NOMO-1 treated with DMSO at 0.1 percent for 48 hours (cell line): ENCODE measurements around the gene KCNMA1.
A peak's percentile ranks its signal among the peaks of the same experiment; 100 is the strongest.

ENCODE experiments used
- DNase-seq: peaks from one replicate; lab custom pipeline; 2025; ENCODE audit not compliant: unreplicated experiment; lab: John Stamatoyannopoulos, UW

KCNMA1 gene

DNA sequence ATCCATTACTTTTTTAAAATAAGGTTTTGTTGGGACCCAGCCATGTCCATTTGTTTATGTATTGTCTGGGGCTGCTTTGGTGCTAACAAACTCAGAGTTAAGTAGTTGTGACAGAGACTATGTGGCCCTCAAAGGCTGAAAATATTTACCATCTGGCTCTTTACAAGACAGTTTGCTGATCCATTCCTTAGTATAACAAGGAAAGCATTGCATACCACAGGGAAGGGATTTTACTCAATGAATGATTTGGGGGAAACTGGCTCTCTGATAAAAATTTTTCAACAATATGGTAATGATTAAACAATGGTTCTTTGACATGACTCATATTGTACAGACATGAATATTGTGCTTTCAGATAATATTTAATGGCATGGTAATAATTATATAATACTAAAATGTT lies 738.1 kb downstream of the KCNMA1 start:
- DNase-seq, result no peak

DNA sequence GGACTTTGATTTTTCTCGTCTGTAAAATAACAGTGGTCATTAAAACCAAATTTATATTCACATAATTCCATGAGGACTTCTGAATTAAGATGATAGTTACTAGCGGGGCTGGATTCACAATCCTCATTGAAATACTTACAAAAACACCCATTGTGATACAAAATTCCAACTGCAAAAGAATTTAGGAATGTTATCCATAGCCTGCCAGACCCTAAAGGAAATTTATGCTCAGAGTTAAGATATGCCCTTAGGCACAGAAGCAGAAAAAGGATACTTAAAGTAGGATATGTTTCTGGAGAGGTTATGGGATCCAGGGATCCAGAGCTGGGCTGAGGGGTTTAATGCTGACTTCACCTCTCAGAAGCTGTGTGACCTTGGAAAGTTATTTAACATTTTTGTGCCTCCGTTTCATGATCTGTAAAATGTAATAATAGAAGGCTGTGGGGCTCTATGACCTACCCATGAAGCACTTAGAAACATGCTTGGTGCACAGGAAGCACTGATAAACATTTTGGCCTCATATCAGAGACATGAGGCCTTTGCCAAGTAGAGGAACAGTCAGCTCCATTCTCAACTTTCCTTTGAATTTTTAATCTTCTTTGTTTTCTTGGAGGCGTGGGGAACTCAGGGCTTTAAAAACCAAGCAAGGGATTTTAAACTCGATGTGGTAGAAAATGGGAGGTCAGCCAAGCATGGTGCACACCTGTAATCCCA lies 744.7 kb downstream of the KCNMA1 start:
- no peak for DNase-seq

DNA sequence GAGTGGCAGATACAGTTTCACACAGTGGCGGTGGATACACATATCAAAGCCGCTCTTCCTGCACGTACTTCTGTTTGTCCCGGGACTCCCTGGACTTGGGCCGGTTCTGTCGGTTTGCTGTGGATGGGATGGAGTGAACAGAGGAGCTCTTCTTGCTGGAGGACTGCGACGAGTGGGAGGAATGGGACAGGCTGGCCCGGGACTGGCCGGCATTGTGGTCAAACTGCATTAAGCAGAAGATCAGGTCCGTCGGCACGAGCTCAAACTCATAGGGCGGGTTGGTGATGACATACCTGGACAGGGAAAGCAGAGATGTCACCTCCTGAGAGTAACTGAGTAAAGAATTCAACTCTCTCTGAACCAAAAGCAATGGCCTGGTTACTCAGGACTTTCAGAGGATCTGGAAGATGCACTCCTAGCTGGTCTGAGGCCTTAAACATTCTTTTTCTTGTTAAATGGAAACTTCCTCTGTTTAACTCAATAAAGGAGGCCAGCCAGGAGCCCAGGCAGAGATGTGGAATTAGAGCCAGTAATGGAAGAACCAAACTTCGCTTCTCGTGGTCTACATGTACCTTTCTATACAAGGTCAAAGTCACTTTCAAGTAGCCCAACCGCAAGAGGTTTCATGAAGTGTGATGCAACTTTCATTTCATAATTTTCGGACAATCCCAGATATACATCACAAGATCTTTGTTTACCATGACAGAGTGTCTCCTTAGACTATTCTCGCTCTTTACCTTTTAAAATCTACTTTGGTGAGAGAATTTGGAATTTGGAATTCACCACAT lies 750.2 kb downstream of the KCNMA1 start:
- DNase-seq, result peak; percentile 35

DNA sequence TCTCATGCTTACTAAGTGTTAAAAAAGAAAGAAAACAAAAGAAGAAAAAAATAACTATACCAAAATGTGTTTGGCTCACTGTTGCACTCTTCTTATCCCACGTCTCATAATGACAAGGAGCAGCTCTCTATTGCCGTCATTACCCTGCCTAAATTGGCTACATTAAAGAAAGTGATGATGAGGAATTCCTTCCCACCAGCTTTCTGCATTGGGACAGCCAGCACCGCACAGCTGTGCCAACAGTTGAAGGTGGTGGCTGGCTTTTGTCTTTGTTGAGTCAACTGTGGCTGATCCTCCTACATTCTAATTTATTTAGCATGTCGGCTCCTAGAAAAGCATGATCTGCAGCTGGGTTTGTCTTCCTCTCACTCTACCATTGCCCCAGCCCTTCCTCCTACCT lies 751.8 kb downstream of the KCNMA1 start:
- DNase-seq, result no peak

DNA sequence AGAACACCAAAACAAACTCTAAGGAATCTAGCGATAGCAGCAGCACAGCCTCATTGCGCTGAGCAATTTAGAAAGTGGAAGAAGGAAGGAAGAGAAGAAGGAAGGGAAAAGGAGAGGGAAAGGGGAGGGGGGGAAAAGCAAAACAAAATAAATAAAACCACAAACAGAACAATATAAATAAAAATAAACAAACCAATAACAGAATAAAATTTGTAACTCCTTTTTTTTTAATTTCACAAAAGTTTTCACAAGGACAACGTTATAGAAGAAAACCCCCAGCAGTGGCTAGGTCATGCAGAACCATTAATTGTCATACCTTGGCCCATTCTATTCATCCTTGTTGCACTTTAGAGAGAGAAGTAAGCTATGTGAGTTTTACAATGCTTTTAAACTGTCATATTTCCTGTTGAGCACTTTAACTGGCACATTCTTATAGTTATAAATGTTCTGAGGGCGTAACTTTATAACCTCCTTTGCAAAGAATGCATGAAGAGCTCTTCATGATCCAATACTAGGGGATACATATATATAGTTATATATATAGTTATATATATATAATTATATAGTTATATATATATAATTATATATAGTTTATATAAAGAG lies 752.8 kb downstream of the KCNMA1 start:
- DNase-seq, result no peak

DNA sequence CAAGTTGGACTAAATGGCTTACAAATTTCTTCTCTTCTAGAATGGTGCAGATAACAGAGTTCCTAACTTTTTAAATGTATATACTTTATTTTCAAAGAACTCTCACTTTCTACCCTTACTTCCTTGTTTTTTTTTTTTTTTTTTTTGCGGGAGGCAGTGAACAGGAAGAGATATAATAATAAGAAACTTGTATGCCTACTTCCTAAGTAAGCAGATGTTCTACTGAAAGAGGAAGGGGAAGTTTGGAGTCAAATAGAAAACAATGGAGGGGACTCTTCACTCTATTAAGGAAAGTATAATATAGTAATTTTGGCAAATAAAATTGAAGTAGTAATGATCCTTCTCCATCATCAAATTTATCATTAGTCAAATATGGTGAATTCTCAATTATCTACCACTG lies 754.0 kb downstream of the KCNMA1 start:
- DNase-seq, result peak; percentile 74

DNA sequence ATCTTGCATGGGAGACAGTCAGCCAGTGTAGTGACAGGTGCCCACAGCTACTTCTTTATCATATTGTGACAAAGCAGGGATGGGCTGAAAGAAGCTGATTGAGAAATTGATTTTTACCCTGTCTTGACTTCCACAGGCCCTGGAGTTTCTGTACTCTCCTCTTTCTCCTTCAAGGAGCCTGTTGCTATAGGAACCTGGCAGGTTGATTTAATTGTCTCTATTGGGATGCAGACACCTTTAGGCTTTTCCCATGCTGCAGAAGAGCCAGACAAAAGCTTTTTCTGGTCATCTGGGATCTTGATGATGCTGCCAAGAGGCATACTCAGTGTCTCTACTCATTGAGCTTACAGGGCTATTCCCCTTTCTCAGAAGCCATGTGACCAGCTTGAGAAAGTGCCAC lies 754.8 kb downstream of the KCNMA1 start:
- DNase-seq, result no peak

DNA sequence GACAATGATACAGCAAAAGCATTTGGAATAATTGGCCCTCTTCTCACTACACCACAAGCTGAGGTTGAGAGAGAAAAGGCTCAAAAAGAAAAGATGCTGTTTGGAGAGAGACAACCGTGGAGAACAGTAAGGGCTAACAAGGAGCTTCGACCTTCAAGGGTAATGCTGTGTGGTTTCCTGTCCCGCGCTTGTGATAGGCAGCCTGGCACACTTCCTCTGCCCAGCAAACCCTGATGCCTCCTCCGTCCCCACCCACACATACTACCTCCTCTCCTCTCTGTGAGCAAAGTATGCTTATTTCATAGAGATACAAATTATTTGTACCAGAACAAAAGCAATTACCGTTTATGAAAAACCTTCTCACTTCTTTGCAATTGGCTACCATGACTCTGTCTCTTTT lies 755.4 kb downstream of the KCNMA1 start:
- DNase-seq, result peak; percentile 41

DNA sequence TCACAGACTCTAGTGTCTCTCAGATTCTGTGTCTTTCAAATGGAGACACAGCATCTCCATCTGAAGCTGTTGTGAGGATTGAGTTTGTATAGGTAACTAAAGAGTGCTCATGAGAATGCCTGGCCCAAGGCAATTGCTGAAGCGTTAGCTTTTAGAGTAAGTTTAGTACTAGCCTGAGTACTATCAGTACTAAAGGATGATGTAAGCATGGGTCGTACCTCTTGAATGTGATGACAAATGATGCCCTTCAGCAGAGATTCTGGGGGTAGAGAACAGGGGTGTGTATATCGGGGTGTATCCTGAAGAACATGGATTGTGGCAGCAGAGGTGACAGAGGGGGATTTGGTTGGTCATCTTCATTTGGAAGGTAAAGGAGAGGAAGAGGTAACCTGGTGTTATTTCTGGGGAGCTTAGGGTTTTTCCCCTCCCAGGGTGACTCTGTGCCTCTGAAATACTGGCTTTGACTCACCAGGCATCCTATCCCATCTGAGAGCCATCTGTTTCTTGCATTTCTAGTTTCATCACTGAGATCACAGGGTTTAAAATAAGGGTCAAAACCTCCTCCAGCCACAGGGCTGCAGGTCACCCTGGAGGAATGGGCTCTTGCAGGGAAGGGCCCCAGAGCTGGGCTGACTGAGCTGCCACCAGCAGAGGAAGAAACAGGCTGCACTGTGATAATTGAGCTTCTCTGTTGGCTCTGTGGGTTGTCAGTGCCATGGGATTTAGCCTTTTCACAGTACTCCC lies 756.0 kb downstream of the KCNMA1 start:
- DNase-seq, result no peak

DNA sequence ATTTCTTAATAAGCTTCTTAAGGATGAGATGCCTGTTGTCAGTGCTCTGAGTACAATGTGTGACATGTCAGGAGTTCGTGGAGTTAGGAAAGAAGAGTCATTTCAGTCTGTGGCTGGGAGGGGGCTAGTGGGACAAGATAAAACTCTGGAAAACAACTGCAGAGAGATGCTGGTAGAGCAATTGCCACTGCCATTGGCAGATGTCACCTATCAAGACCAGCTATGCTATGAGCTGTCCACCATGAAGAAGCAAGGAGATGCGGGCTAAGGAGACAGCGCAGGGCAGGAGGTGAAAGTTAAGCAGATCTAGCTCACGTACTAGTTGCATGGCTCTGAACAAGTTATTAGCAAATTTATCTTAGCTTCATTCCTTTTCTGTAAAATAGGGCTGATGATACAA lies 756.7 kb downstream of the KCNMA1 start:
- DNase-seq, result no peak

DNA sequence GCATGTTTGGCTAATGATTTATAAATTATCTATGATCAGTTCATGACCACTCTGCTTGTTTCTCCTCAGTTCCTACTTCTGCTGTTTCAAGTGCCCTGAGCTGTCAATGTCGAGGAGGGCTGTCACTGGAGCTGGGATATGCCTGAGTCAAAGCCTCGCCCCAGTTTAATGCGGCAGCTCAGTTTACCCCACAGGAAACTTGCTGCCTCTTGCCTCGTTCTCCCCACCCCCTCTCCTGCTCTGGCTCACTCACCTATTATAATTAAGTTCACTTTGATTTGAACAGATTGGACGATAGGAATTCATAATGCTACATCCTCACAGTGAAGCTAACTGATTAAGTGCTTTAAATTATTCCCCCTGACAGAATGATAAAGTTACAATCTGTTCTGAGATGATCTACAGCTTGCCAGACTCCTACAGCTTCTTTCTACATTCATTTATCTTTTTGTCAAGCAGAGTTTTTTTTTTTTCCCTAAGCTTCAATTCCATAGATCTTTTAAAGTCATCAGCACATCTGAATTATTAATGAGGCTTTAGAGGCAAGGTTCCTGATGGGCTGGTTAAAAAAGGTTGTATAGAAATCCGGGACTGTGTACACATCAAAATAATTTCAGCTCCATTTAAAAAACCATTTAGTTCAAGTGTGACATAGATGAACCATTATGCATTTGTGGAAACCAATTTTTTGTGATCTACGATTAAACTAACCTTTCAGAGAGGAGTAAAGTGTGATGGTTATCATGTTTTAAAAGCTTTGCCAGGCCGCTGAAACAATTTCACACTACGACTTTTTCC lies 758.3 kb downstream of the KCNMA1 start:
- no peak for DNase-seq

DNA sequence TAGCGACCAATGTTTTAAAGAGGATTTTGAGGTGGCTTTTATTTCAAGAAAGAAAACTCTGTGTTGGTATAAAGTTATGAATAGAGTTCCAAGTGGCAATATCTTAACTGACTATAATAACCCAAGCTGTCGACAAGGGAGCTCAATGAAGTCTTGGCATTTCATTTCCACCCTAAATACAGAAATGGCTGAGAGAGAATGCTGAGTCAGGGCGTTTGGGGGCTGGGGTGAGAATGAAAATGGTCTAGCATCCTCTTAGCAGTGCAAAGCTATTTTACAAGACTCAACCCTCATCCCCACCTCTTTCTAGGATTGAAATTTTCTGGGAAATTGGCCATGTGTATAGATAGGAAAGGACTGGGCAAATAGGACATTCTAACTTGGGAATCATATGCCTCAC lies 759.1 kb downstream of the KCNMA1 start:
- DNase-seq, result no peak

DNA sequence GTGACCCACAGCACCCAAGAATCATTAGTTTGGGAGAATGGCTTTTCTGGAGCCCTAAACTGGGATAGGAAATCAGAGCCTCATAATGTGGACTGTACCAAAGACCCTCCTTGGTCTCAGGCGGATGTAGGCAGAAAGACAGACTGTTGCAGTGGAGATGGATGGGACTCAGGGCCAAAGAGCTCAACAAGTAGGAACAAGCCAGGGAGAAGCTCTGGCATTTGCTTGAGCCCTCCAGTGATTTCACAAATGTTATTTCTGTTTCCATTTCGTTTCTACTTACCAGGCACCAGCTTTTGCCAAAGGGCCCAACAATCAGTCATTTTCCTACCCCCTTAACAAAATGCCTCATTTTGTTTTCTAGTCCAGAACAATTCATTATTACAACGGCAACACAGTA lies 762.7 kb downstream of the KCNMA1 start:
- no peak for DNase-seq

DNA sequence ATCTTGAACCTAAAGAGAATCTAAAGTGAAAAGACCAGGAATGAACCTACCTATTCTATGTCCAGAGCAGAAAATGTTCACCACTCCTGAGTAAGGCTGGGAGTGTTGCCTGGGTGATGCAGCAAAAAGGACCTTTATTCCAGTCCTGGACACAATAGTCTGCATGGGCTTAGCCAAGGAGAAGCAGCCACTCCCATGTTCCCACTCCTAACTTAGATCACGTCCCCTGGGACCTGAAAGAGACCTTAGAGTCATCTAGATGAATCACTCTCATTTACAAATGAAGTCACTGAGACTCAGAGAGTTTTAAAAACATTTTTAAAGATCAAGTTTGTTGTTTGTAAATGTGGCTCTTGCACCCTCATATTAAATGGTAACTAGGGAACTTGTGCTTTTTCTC lies 763.4 kb downstream of the KCNMA1 start:
- DNase-seq, result no peak

DNA sequence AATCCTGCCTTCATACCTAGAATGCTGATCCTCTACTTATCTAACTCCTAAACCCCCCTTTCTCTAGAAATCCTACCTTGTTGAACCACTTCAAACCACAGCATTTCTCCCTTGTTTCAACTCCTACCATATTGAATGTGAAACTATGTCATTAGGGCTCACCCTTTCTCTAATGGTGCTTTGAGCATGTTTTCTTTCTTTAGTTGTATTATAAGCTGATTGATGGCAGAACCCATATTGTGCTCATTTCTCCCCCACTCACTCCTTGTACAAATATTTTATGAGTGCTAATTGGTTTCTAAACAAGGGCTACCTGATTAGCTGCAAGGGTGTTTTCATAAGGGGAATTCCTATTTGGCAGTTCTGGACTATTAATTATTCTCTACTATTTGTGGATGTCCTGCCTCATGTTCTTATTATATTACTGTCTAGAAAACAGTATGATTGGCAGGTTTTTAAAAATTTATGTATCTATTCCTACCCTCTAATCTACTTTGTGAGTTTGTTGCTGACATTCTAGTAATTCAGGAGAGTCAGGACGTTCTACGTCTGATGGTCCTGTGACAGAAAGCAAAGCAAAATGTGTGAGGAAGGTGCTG lies 765.8 kb downstream of the KCNMA1 start:
- DNase-seq, result no peak

DNA sequence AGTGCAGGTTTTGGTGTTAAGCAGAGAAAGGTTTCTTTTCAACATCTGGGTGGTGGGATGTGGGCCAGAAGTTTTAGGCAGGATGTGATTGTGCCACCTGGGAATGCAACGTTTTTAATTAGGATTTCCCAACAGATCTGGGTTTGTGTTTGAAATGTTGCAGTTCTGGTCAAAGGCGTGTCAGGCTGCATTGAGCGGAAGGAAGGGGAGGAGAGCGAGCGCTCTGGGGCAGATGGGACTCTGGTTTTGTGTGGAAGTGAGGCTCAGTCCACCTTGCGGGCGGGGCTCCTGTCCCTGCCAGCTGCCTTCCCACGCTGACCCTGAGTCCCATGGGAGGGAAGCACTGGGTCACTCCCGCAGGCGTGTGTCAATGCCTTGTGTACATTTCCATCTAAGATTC lies 767.7 kb downstream of the KCNMA1 start:
- no peak for DNase-seq

DNA sequence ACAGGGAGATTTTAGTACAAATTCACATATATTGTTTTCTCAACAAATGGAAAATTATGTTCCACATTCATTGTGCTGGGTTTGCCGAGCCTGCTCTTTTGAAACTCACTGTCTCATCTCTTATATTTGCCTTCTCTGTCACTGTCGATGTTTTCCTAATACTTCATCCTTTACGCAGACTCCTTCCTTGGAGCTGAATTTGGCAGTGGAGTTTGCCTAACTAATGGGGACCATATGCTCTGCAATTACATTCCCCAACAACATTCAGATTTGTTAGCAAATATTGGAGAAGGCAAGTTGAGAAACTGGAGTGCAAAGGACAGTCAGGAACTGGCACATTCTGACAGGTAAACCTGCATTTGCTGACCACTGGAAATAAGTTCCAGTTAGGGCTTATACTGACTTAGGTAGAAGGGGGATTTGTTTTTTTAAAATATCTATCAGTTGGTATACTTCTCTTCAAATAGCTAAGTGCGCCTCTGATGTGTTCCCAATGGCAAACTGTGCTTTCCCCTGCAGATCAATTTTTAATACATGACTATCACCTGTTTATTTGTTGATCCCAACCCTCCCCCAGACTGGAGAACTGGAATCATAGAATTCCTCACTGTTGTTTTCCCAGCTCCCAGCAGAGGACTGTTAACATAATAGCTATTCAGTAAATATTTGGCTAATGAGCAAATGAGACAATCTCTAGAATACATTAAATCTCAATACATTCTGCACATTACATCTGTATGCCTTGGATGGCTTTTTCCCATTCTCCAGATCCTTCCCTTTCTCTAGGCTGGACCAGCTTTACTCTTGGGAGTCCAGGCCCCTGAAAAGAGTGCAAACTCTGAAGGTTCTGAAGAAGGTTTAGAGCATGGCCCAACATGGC lies 769.3 kb downstream of the KCNMA1 start:
- DNase-seq, result no peak

DNA sequence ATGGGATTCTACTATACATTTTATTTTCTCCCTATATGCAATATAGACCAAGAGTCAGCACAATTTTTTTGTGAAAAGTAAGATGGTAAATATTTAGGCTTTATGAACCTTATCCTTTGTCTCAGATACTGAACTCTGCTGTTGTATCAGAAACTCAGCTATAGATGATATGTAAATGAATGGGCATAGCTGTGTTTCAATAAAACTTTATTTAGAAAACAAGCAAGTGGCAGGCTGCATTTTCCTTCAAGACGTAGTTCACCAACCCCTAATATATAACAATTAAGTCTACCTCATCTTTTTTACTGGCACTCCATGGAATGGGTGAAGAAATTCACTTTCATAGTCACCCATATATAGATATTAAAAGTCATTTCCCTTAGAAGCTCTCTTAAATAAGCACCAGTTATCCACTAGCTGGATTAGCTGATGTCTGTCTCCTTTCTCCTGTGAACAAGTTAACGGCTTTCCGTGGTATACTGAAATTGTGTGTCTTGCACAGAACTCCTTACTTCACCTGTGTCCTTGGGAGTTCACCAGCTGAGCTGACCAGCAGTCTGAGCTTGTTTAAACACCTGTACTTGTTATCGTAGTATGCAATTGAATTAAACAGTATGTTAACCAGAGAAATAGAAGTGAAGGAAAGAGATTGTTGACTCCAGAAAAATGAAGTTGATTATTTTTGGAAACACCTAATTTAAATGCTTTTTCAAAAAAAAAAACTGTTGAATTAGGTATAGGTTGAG lies 770.6 kb downstream of the KCNMA1 start:
- no peak for DNase-seq

DNA sequence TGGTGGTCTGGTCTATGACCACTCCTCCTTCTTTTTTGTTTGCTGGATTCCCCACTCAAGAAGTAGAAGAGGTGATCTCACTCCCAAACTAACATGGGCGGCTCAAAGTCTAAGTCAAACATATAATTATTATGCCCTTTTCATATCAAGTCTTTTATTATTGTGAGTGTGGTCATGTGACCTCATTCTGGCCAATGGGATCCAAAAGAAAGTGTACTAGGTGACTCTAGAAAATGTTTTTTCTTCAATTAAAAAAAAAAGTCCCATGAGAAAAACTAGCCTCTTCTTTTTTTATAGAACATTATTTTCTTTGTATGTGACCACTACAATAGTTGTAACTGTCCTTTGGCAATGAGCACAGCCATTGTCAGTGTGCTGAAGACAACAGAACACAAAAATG lies 772.7 kb downstream of the KCNMA1 start:
- DNase-seq, result no peak
